Mesendoderm (in vitro differentiated cells): ENCODE measurements around the gene GALNT17.
"Not testable (repeated sequence)": the region's sequence is repeated elsewhere in the genome, so short reads cannot be mapped to it uniquely, and the experiment has no call there.

Experiments
- DNase-seq: peaks from one replicate; pipeline ENCODE4 v3.0.0; 2013
- H2AK5ac ChIP-seq: 2 replicates; pipeline ENCODE4 v1.6.1; 2013; ENCODE audit warnings: low read length, inconsistent platforms
- H2BK120ac ChIP-seq: 2 replicates; pipeline ENCODE4 v1.6.1; 2013; ENCODE audit warnings: low read depth, mild to moderate bottlenecking, low read length, moderate library complexity, mixed read lengths
- H2BK15ac ChIP-seq: replicated peaks from 2 replicates; pipeline ENCODE4 v1.6.1; 2013; ENCODE audit warnings: low read depth, mild to moderate bottlenecking, moderate library complexity
- H2BK5ac ChIP-seq: 2 replicates; pipeline ENCODE4 v1.6.1; 2013; ENCODE audit warnings: low read length, inconsistent platforms
- H3K18ac ChIP-seq: 2 replicates; pipeline ENCODE4 v1.6.1; 2013; ENCODE audit warnings: mild to moderate bottlenecking, low read length, mixed read lengths
- H3K23ac ChIP-seq: one replicate; pipeline ENCODE4 v1.6.1; 2013; ENCODE audit warnings: low read length
- H3K27ac ChIP-seq: 2 replicates; pipeline ENCODE4 v1.5.1; 2013; ENCODE audit warnings: low read depth, mild to moderate bottlenecking, inconsistent platforms, low read length, moderate library complexity
- H3K27me3 ChIP-seq: 2 replicates; pipeline ENCODE4 v1.6.1; 2013; ENCODE audit warnings: low read length, control low read depth, mild to moderate bottlenecking, inconsistent platforms; ENCODE audit not compliant: insufficient read depth, poor library complexity
- H3K36me3 ChIP-seq: 2 replicates; pipeline ENCODE4 v1.6.1; 2013; ENCODE audit warnings: low read length, inconsistent platforms; ENCODE audit not compliant: control insufficient read depth, insufficient read depth
- H3K4ac ChIP-seq: one replicate; pipeline ENCODE4 v1.6.1; 2013; ENCODE audit warnings: low read depth, mild to moderate bottlenecking, low read length, moderate library complexity
- H3K4me1 ChIP-seq: 2 replicates; pipeline ENCODE4 v1.6.1; 2013; ENCODE audit warnings: low read depth, low read length, inconsistent platforms; ENCODE audit not compliant: control insufficient read depth
- H3K4me2 ChIP-seq: 2 replicates; pipeline ENCODE4 v1.6.1; 2013; ENCODE audit warnings: low read length
- H3K4me3 ChIP-seq: 2 replicates; pipeline ENCODE4 v1.5.1; 2013; ENCODE audit warnings: mild to moderate bottlenecking, low read length
- H3K56ac ChIP-seq: one replicate; pipeline ENCODE4 v1.6.1; 2013; ENCODE audit warnings: low read length
- H3K79me1 ChIP-seq: 2 replicates; pipeline ENCODE4 v1.6.1; 2013; ENCODE audit warnings: low read length, inconsistent platforms
- H3K79me2 ChIP-seq: 2 replicates; pipeline ENCODE4 v1.6.1; 2013; ENCODE audit warnings: mild to moderate bottlenecking, low read length; ENCODE audit not compliant: control insufficient read depth, insufficient read depth
- H3K9ac ChIP-seq: 2 replicates; pipeline ENCODE4 v1.6.1; 2013; ENCODE audit warnings: low read length, inconsistent platforms
- H4K5ac ChIP-seq: one replicate; pipeline ENCODE4 v1.6.1; 2013; ENCODE audit warnings: low read length
- H4K8ac ChIP-seq: one replicate; pipeline ENCODE4 v1.6.1; 2013; ENCODE audit warnings: low read depth, mild to moderate bottlenecking, control low read depth, low read length, moderate library complexity
- WGBS: extraction: QIAGEN DNeasy Blood & Tissue Kit; methylation state at CpG from one replicate; pipeline ENCODE4 v1.1.7; 2013; ENCODE audit warnings: low lambda C conversion rate, missing lambda C conversion rate; ENCODE audit not compliant: insufficient coverage; ENCODE audit errors: extremely low coverage; 5-methylcytosine and 5-hydroxymethylcytosine counted together

The GALNT17 gene

GRCh38 chr7:71245038-71245437, 113.1 kb downstream of the GALNT17 start:
- H3K4me2 ChIP-seq = no peak overlapping the region

GRCh38 chr7:71251706-71252105, 119.8 kb downstream of the GALNT17 start:
- H3K79me1 ChIP-seq = peaks cover 3% of the 10 kb centered on the region
- no peak overlapping the region for H3K56ac ChIP-seq
- no peak overlapping the region for H2AK5ac ChIP-seq
- H2BK5ac ChIP-seq = no peak overlapping the region
- H3K4me2 ChIP-seq = no peak overlapping the region
- H3K9ac ChIP-seq = no peak overlapping the region
- H3K18ac ChIP-seq = no peak overlapping the region
- no peak overlapping the region for H3K27ac ChIP-seq
- no peak overlapping the region for H2BK120ac ChIP-seq
- H3K23ac ChIP-seq = no peak overlapping the region
- no peaks in the 10 kb centered on the region for H3K27me3 ChIP-seq
- H4K8ac ChIP-seq = no peak overlapping the region
- H3K36me3 ChIP-seq = no peaks in the 10 kb centered on the region
- no peak overlapping the region for H4K5ac ChIP-seq
- no peaks in the 10 kb centered on the region for H3K4me1 ChIP-seq
- no peak overlapping the region for H2BK15ac ChIP-seq
- no peak overlapping the region for H3K4me3 ChIP-seq
- no peak overlapping the region for H3K4ac ChIP-seq
- DNase-seq = no peak
- no CpG with 5 or more reads among the region's 6 CpGs for WGBS
- no peaks in the 10 kb centered on the region for H3K79me2 ChIP-seq

More at GRCh38 chr7:71245038-71245437, 113.1 kb downstream of the GALNT17 start:
- Histone ChIP-seq H3K36me3 (no peaks in the 10 kb centered on the region), H3K9ac (no peak overlapping the region), H3K4ac (no peak overlapping the region), H2AK5ac (no peak overlapping the region), H3K18ac (no peak overlapping the region), H2BK120ac (no peak overlapping the region), H3K23ac (no peak overlapping the region), H4K8ac (no peak overlapping the region), H3K27me3 (no peaks in the 10 kb centered on the region), H3K27ac (no peak overlapping the region), H2BK15ac (no peak overlapping the region), H2BK5ac (no peak overlapping the region), H3K56ac (no peak overlapping the region), H4K5ac (no peak overlapping the region), H3K4me3 (no peak overlapping the region), H3K79me2 (peaks cover 19% of the 10 kb centered on the region), H3K4me1 (peaks cover 6% of the 10 kb centered on the region), H3K79me1 (peaks cover 15% of the 10 kb centered on the region)
- WGBS = no CpG with 5 or more reads among the region's 7 CpGs
- DNase-seq = no peak

- Histone ChIP-seq H4K8ac (no peak overlapping the region), H3K27me3 (no peaks in the 10 kb centered on the region), H3K4me2 (no peak overlapping the region), H3K36me3 (no peaks in the 10 kb centered on the region), H2AK5ac (no peak overlapping the region), H3K4me3 (no peak overlapping the region), H3K4ac (no peak overlapping the region), H3K23ac (no peak overlapping the region), H3K18ac (no peak overlapping the region), H4K5ac (no peak overlapping the region), H3K4me1 (no peaks in the 10 kb centered on the region), H3K56ac (no peak overlapping the region), H2BK15ac (no peak overlapping the region), H2BK5ac (no peak overlapping the region), H3K79me2 (peaks cover 3% of the 10 kb centered on the region), H2BK120ac (no peak overlapping the region), H3K79me1 (peaks cover 10% of the 10 kb centered on the region), H3K9ac (no peak overlapping the region), H3K27ac (no peak overlapping the region)
- no peak for DNase-seq
- no CpG with 5 or more reads among the region's 3 CpGs for WGBS
Measured at GRCh38 chr7:71254751-71255150, 122.8 kb downstream of the GALNT17 start.

DNA sequence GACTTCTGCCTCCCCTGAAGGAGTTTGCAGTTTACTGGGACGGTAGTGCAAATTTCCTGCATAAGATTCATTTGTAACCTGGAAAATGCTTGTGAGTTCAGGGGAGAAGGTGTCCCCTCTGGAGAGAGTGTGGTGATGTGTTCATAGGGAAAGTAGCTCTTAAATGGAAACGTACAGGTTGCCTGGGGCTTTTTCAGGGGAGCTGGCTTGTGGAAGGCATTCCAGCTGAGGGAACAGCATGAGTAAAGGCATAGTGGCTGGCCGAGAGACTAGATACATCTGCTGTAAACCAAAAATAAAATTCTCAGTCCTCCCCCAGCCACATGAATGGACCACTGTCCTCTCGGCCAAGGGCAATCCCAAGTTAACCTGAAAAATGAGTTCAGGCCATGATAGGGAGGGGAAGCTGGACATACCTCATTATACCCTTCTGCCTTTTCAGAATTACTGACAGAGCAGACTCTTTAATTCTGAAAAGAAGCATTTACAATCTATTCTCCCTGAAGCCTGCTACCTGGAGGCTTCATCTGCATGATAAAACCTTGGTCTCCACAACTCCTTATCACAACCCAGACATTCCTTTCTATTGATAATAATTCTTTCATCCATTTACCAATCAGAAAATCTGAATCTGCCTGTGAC, 123.7 kb downstream of the GALNT17 start:
- H2BK15ac ChIP-seq = no peak overlapping the region
- no peak overlapping the region for H2BK5ac ChIP-seq
- no peak overlapping the region for H3K4me2 ChIP-seq
- H3K27me3 ChIP-seq = no peaks in the 10 kb centered on the region
- H2AK5ac ChIP-seq = no peak overlapping the region
- no peak overlapping the region for H3K27ac ChIP-seq
- no peak overlapping the region for H3K4ac ChIP-seq
- H3K79me1 ChIP-seq = peaks cover 10% of the 10 kb centered on the region
- H3K23ac ChIP-seq = no peak overlapping the region
- peak; percentile 19 for DNase-seq
- H4K5ac ChIP-seq = no peak overlapping the region
- H2BK120ac ChIP-seq = no peak overlapping the region
- no peak overlapping the region for H3K9ac ChIP-seq
- H3K4me1 ChIP-seq = no peaks in the 10 kb centered on the region
- H3K36me3 ChIP-seq = no peaks in the 10 kb centered on the region
- no peak overlapping the region for H3K4me3 ChIP-seq
- no peak overlapping the region for H3K18ac ChIP-seq
- H3K79me2 ChIP-seq = peaks cover 3% of the 10 kb centered on the region
- no peak overlapping the region for H4K8ac ChIP-seq
- no CpG with 5 or more reads among the region's 4 CpGs for WGBS
- no peak overlapping the region for H3K56ac ChIP-seq

DNA sequence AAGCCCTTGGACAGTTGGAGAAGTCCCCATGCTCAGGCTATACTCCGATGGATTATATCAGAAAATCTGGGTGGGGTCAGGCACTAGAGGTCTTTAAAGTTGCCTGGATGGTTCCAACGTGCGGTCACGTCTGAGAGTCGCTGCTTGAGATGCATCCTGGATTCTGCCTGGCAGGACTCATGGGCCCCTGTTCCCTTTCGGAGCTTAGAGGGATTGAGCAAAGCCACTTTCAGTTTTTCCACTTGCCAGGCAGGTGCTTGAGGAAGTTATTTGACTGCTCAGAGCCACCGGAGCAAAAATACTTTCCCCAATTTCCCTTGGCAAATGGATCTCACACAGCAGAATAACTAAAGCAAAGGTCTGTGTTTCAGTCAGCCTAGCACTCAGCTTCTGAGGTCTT, 129.1 kb downstream of the GALNT17 start:
- Histone ChIP-seq H3K79me1 (peaks cover 11% of the 10 kb centered on the region), H3K4me3 (no peak overlapping the region), H2AK5ac (no peak overlapping the region), H2BK120ac (no peak overlapping the region), H3K36me3 (no peaks in the 10 kb centered on the region), H3K79me2 (peaks cover 5% of the 10 kb centered on the region), H3K56ac (no peak overlapping the region), H3K4ac (no peak overlapping the region), H4K5ac (no peak overlapping the region), H3K9ac (no peak overlapping the region), H3K18ac (no peak overlapping the region), H3K27me3 (no peaks in the 10 kb centered on the region), H3K23ac (no peak overlapping the region), H2BK5ac (no peak overlapping the region), H2BK15ac (no peak overlapping the region), H4K8ac (no peak overlapping the region), H3K27ac (no peak overlapping the region), H3K4me2 (no peak overlapping the region), H3K4me1 (no peaks in the 10 kb centered on the region)
- DNase-seq = no peak
- no CpG with 5 or more reads among the region's 7 CpGs for WGBS

DNA sequence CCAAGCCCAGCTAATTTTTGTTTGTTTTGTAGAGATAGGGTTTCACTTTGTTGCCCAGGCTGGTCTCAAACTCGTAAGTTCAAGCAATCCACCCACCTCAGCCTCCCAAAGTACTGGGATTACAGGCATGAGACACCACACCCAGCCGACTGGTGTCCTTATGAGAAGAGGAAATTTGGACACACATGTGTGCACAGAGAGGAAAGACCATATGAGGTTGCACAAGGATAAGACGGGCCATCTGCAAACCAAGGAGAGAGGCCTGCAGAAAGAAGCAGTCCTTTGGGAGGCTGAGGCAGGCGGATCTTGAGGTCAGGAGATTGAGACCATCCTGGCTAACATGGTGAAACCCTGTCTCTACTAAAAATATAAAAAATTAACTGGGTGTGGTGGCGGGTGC, 130.9 kb downstream of the GALNT17 start:
- not testable (repeated sequence) for H3K27me3 ChIP-seq, H3K56ac ChIP-seq, H2AK5ac ChIP-seq, H3K79me1 ChIP-seq, H3K23ac ChIP-seq, H3K36me3 ChIP-seq, H4K5ac ChIP-seq, H3K79me2 ChIP-seq, H3K4me1 ChIP-seq, H3K9ac ChIP-seq, H4K8ac ChIP-seq, H3K4ac ChIP-seq, H3K4me2 ChIP-seq, H2BK5ac ChIP-seq, H3K18ac ChIP-seq, H3K27ac ChIP-seq, H2BK120ac ChIP-seq, H3K4me3 ChIP-seq, DNase-seq, H2BK15ac ChIP-seq
- WGBS = no CpG with 5 or more reads among the region's 5 CpGs
